GM12878 (cell line): ENCODE data around the gene NEGR1. TPM values are rescaled to one million over a fixed set of nuclear protein-coding genes. Genes with fewer than 3 reads are reported as not detected.

ENCODE experiments used
- ATAC-seq: fragments of 200-7000 bp; cut with Tn5 transposase; 3 replicates; pipeline ENCODE4 v1.9.1; 2020; ENCODE audit warnings: mild to moderate bottlenecking, moderate library complexity
- BruUV-seq: library from RNA; stranded (reverse); fragments of 400-500 nt; replicated peaks from 2 replicates; lab custom pipeline; 2021; lab: Mats Ljungman, UMichigan
- CTCF ChIA-PET: fragments of 300-600 bp; sonication (Branson Sonifier 250); formaldehyde crosslinking; extraction: SDS; loops from one replicate; lab custom pipeline; 2021; ENCODE audit warnings: inconsistent platforms; lab: Yijun Ruan, JAX
- POLR2A ChIA-PET: fragments of 350-600 bp; formaldehyde crosslinking; extraction: SDS; loops from one replicate; lab custom pipeline; 2021; ENCODE audit warnings: inconsistent platforms; lab: Charles Lee
- RAD21 ChIA-PET: fragments of 300-600 bp; sonication (Branson Sonifier 250); formaldehyde crosslinking; loops from one replicate; lab custom pipeline; 2023; ENCODE audit warnings: antibody characterized with exemption; ENCODE audit not compliant: unreplicated experiment; lab: Charles Lee
- SMC1A ChIA-PET: fragments of 300-600 bp; sonication (Branson Sonifier 250); formaldehyde crosslinking; loops from one replicate; lab custom pipeline; 2023; ENCODE audit not compliant: unreplicated experiment, uncharacterized antibody; lab: Charles Lee
- DNase-seq: peaks from one replicate; pipeline ENCODE4 v3.0.0-alpha.2; 2011; ENCODE audit warnings: low read depth, low spot score
- FAIRE-seq: peaks from 3 replicates; lab custom pipeline; 2011; peaks lifted over from hg19 to GRCh38; lab: Jason Lieb, UNC
- H2AFZ ChIP-seq: 2 replicates; pipeline ENCODE4 v1.6.0; 2011; ENCODE audit warnings: low read depth, low read length, control low read depth; ENCODE audit not compliant: control insufficient read depth
- H3K27ac ChIP-seq: 2 replicates; pipeline ENCODE4 v1.5.1; 2011; ENCODE audit warnings: control low read depth; ENCODE audit not compliant: control insufficient read depth, insufficient read depth
- H3K27me3 ChIP-seq, 2 experiments: replicated peaks in 1 of 2; 2 replicates each; pipeline versions ENCODE4 v1.6.0 to v1.6.1; 2011; ENCODE audit warnings: low read length in 1 of 2; ENCODE audit not compliant: control insufficient read depth in 2 of 2, insufficient read depth in 2 of 2
- H3K36me3 ChIP-seq, 2 experiments: 2 replicates each; pipeline ENCODE4 v1.5.1; 2011; ENCODE audit warnings: low read length in 1 of 2; ENCODE audit not compliant: control insufficient read depth in 2 of 2, insufficient read depth in 2 of 2
- H3K4me1 ChIP-seq: 2 replicates; pipeline ENCODE4 v1.6.1; 2011; ENCODE audit warnings: mild to moderate bottlenecking, low read length, moderate library complexity, mixed read lengths; ENCODE audit not compliant: control insufficient read depth, insufficient read depth
- H3K4me2 ChIP-seq: 2 replicates; pipeline ENCODE4 v1.6.0; 2011; ENCODE audit warnings: control low read depth; ENCODE audit not compliant: control insufficient read depth, insufficient read depth
- H3K4me3 ChIP-seq: fragments of 200-600 bp; sonication (generic); 2 replicates; pipeline ENCODE4 v1.5.1; 2016
- H3K79me2 ChIP-seq: 2 replicates; pipeline ENCODE4 v1.6.0; 2011; ENCODE audit warnings: low read length; ENCODE audit not compliant: control insufficient read depth, insufficient read depth
- H3K9ac ChIP-seq: 2 replicates; pipeline ENCODE4 v1.8.0; 2011; ENCODE audit warnings: low read length, control low read depth, mixed read lengths; ENCODE audit not compliant: control insufficient read depth, insufficient read depth
- H3K9me3 ChIP-seq: replicated peaks from 3 replicates; pipeline ENCODE4 v1.5.1; 2011; ENCODE audit warnings: mild to moderate bottlenecking, low read length; ENCODE audit not compliant: control insufficient read depth, insufficient read depth
- H4K20me1 ChIP-seq: 2 replicates; pipeline ENCODE4 v1.6.0; 2011; ENCODE audit not compliant: control insufficient read depth, insufficient read depth
- CBFB ChIP-seq: IDR thresholded peaks from 2 replicates; pipeline ENCODE4 v1.6.1; 2016; ENCODE audit warnings: antibody characterized with exemption, low read depth
- GABPA ChIP-seq: IDR thresholded peaks from 2 replicates; pipeline ENCODE4 v1.6.1; 2014; ENCODE audit warnings: antibody characterized with exemption, low read depth, mild to moderate bottlenecking, inconsistent platforms
- NRF1 ChIP-seq: conservative IDR thresholded peaks from 2 replicates; pipeline ENCODE4 v1.6.1; 2011; ENCODE audit warnings: mild to moderate bottlenecking, low read depth, low read length, improper control_type of control experiment
- POLR2A ChIP-seq: IDR thresholded peaks from 2 replicates; pipeline ENCODE4 v1.6.1; 2011; ENCODE audit warnings: low read depth, mild to moderate bottlenecking, low read length
- POLR2AphosphoS2 ChIP-seq: IDR thresholded peaks from 2 replicates; pipeline ENCODE4 v1.6.1; 2011; ENCODE audit warnings: low read depth, mild to moderate bottlenecking, low read length, improper control_type of control experiment, moderate library complexity
- RB1 ChIP-seq: fragments of 450-650 bp; formaldehyde crosslinking; IDR thresholded peaks from 2 replicates; pipeline ENCODE4 v1.6.1; 2017; ENCODE audit warnings: mild to moderate bottlenecking, borderline replicate concordance
- RFX5 ChIP-seq: IDR thresholded peaks from 2 replicates; pipeline ENCODE4 v1.6.1; 2011; ENCODE audit warnings: low read depth, low read length, improper control_type of control experiment
- SRF ChIP-seq, 2 experiments: IDR thresholded peaks; 2 replicates each; pipeline ENCODE4 v1.6.1; 2011; ENCODE audit warnings: low read depth in 2 of 2, low read length in 2 of 2, mild to moderate bottlenecking in 1 of 2, moderate library complexity in 1 of 2
- SUZ12 ChIP-seq: fragments of 200-600 bp; sonication (generic); IDR thresholded peaks from one replicate; pipeline ENCODE4 v1.6.1; 2018; ENCODE audit warnings: antibody characterized with exemption, mild to moderate bottlenecking; ENCODE audit not compliant: unreplicated experiment
- TBL1XR1 ChIP-seq: IDR thresholded peaks from 2 replicates; pipeline ENCODE4 v1.6.1; 2012; ENCODE audit warnings: low read depth, low read length, improper control_type of control experiment
- WRNIP1 ChIP-seq: IDR thresholded peaks from 2 replicates; pipeline ENCODE4 v1.6.1; 2011; ENCODE audit warnings: low read depth, low read length, improper control_type of control experiment, borderline replicate concordance
- ZNF217 ChIP-seq: fragments of 450-650 bp; IDR thresholded peaks from 2 replicates; pipeline ENCODE4 v1.6.1; 2017; ENCODE audit warnings: antibody characterized with exemption, mild to moderate bottlenecking
- WGBS: methylation state at CpG from one replicate; pipeline ENCODE4 v1.1.6; 2016; ENCODE audit warnings: low lambda C conversion rate; ENCODE audit not compliant: insufficient replicate concordance, insufficient coverage; ENCODE audit errors: missing lambda C conversion rate; 5-methylcytosine and 5-hydroxymethylcytosine counted together
- in situ Hi-C: fragments of 300-500 bp; cut with MboI; formaldehyde crosslinking; loops from 9 replicates; pipeline ENCODE4 v1.14.3; 2018; ENCODE audit warnings: mixed read lengths
- intact Hi-C: fragments of 100-400 bp; cut with micrococcal nuclease; formaldehyde crosslinking; loops from one replicate; pipeline ENCODE4 v1.14.2; 2022; ENCODE audit not compliant: unreplicated experiment
- polyA plus RNA-seq, 11 experiments: library from polyadenylated mRNA; depleted of rRNA in 4 of 11; unstranded in 6 of 11; stranded (reverse) in 5 of 11; fragments of >200 nt; fragmentation: Nextera tagmentation in 4 of 11; fragmentation: Illumina TruSeq in 1 of 11; extraction: Ambion mirVana in 4 of 11; extraction: Trizol in 1 of 11; gene quantifications; 1 replicate in 1 of 11; 2 replicates in 10 of 11; pipeline versions ENCODE4 v1.2.1 to v1.2.3, GENCODE V29; 2011 to 2016; ENCODE audit warnings: inconsistent platforms in 2 of 11, missing spikeins in 2 of 11, low read depth in 1 of 11
- total RNA-seq, 4 experiments: library from RNA; depleted of rRNA in 3 of 4; stranded (reverse); fragments of >200 nt in 3 of 4; fragmentation: Illumina TruSeq in 1 of 4; extraction: Trizol in 1 of 4; gene quantifications; 2 replicates each; pipeline versions ENCODE4 v1.2.1 to v1.2.3, GENCODE V29; 2013 to 2021
- TF ChIP-seq, protein P1 (sequence below): IDR thresholded peaks from 2 replicates; pipeline ENCODE4 v1.6.1; 2011; ENCODE audit warnings: mild to moderate bottlenecking, low read depth, low read length, moderate library complexity; ENCODE audit not compliant: insufficient replicate concordance

The NEGR1 gene
- total and polyA plus RNA-seq, 10 of the 15 experiments (the other 5 are each of a cell fraction or from before 2014, with no cell fraction given): under 0.01 to 0.03 (median 0.01) TPM; not detected in 7

GRCh38 chr1:71738256-71738655 lies 544.1 kb downstream of the NEGR1 start:
- no peaks in the 10 kb centered on the region for H4K20me1 ChIP-seq
- H3K4me3 ChIP-seq: no peak overlapping the region
- in situ Hi-C loops (no loop called here), intact Hi-C loops (no loop called here)
- H3K4me2 ChIP-seq: no peak overlapping the region
- CTCF ChIA-PET: no interaction called here
- FAIRE-seq (no peak), ATAC-seq (no peak), DNase-seq (no peak)
- H3K9ac ChIP-seq: no peak overlapping the region
- no peaks in the 10 kb centered on the region for H3K9me3 ChIP-seq
- TF ChIP-seq WRNIP1 (no peak), POLR2AphosphoS2 (no peak), GABPA (no peak), RB1 (no peak), SRF (IDR thresholded peaks at IDR 0.05; ENCODE audit: low read depth in 2 of 2, low read length in 2 of 2) (no peak), POLR2A (no peak), SUZ12 (no peak), RFX5 (no peak), ZNF217 (no peak), NRF1 (no peak), TBL1XR1 (no peak), CBFB (no peak)
- TF ChIP-seq, protein P1, sequence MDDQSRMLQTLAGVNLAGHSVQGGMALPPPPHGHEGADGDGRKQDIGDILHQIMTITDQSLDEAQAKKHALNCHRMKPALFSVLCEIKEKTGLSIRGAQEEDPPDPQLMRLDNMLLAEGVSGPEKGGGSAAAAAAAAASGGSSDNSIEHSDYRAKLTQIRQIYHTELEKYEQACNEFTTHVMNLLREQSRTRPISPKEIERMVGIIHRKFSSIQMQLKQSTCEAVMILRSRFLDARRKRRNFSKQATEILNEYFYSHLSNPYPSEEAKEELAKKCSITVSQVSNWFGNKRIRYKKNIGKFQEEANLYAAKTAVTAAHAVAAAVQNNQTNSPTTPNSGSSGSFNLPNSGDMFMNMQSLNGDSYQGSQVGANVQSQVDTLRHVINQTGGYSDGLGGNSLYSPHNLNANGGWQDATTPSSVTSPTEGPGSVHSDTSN: no peak
- POLR2A ChIA-PET: no interaction called here
- no peaks in the 10 kb centered on the region for H3K4me1 ChIP-seq
- no peak overlapping the region for H2AFZ ChIP-seq
- SMC1A ChIA-PET: no interaction called here
- H3K27ac ChIP-seq: no peak overlapping the region
- no peaks in the 10 kb centered on the region for H3K36me3 ChIP-seq
- no peaks in the 10 kb centered on the region; a peak in 1 of 4 replicates for H3K27me3 ChIP-seq
- WGBS: 0% methylated on average over 1 of the region's 1 CpG
- H3K79me2 ChIP-seq: no peaks in the 10 kb centered on the region
- BruUV-seq: no TSS peak
- RAD21 ChIA-PET: no interaction called here
